Caco-2 (cell line): ENCODE results near the gene OAS1. TPM values are rescaled to one million over a fixed set of nuclear protein-coding genes. Genes with fewer than 3 reads are reported as not detected.

Source experiments
- BruUV-seq: library from RNA; stranded (reverse); fragments of 400-500 nt; replicated peaks from 2 replicates; lab custom pipeline; 2021; lab: Mats Ljungman, UMichigan
- CTCF ChIA-PET: fragments of 300-600 bp; sonication (Branson Sonifier 250); formaldehyde crosslinking; loops from one replicate; lab custom pipeline; 2022; ENCODE audit warnings: antibody characterized with exemption; lab: Charles Lee
- POLR2A ChIA-PET: fragments of 300-600 bp; sonication (Branson Sonifier 250); formaldehyde crosslinking; loops from one replicate; lab custom pipeline; 2022; ENCODE audit warnings: antibody characterized with exemption; lab: Charles Lee
- DNase-seq, 2 experiments: peaks; one replicate each; pipeline versions ENCODE4 v3.0.0 to v3.0.0-alpha.2; 2020 to 2022
- H3K27me3 ChIP-seq: replicated peaks from 2 replicates; pipeline ENCODE4 v1.6.0; 2011; ENCODE audit warnings: low read length; ENCODE audit not compliant: control insufficient read depth, insufficient read depth
- H3K36me3 ChIP-seq: 2 replicates; pipeline ENCODE4 v1.5.1; 2011; ENCODE audit warnings: low read length; ENCODE audit not compliant: control insufficient read depth, insufficient read depth
- H3K4me1 ChIP-seq: fragments of 250-450 bp; sonication (Bioruptor Pico); 2 replicates; pipeline ENCODE4 v1.5.1; 2020; ENCODE audit warnings: mild to moderate bottlenecking
- H3K4me3 ChIP-seq: 2 replicates; pipeline ENCODE4 v1.5.1; 2011; ENCODE audit warnings: low read depth, mild to moderate bottlenecking, control low read depth, low read length
- H3K9me3 ChIP-seq: fragments of 250-450 bp; sonication (Bioruptor Pico); 2 replicates; pipeline ENCODE4 v1.5.1; 2020; ENCODE audit warnings: mild to moderate bottlenecking, moderate library complexity
- H3K27ac Mint-ChIP-seq: one replicate; pipeline ENCODE4 v1.8.0; 2022; ENCODE audit warnings: mixed read lengths; ENCODE audit not compliant: unreplicated experiment
- H3K27me3 Mint-ChIP-seq: one replicate; pipeline ENCODE4 v1.8.0; 2022; ENCODE audit warnings: mixed read lengths; ENCODE audit not compliant: insufficient read depth, unreplicated experiment
- H3K36me3 Mint-ChIP-seq: one replicate; pipeline ENCODE4 v1.8.0; 2022; ENCODE audit warnings: mild to moderate bottlenecking, mixed read lengths; ENCODE audit not compliant: insufficient read depth, unreplicated experiment
- H3K4me1 Mint-ChIP-seq: one replicate; pipeline ENCODE4 v1.8.0; 2022; ENCODE audit warnings: low read depth, mixed read lengths; ENCODE audit not compliant: unreplicated experiment
- H3K4me3 Mint-ChIP-seq: one replicate; pipeline ENCODE4 v1.8.0; 2022; ENCODE audit warnings: mild to moderate bottlenecking, moderate library complexity, mixed read lengths; ENCODE audit not compliant: unreplicated experiment
- H3K9me3 Mint-ChIP-seq: one replicate; pipeline ENCODE4 v1.8.0; 2022; ENCODE audit warnings: mixed read lengths; ENCODE audit not compliant: unreplicated experiment
- CTCF ChIP-seq, 2 experiments: fragments of 200-600 bp in 1 of 2; IDR thresholded peaks; 1 replicate in 1 of 2; 2 replicates in 1 of 2; pipeline versions ENCODE4 v1.5.1 to v1.8.0; 2011 to 2022; ENCODE audit warnings: antibody characterized with exemption in 1 of 2, control low read depth in 1 of 2, inconsistent platforms in 1 of 2, low read depth in 1 of 2, low read length in 1 of 2, mild to moderate bottlenecking in 1 of 2, moderate library complexity in 1 of 2; ENCODE audit not compliant: insufficient read depth in 1 of 2, severe bottlenecking in 1 of 2, unreplicated experiment in 1 of 2
- intact Hi-C: fragments of 100-400 bp; cut with micrococcal nuclease; formaldehyde crosslinking; loops from one replicate; pipeline ENCODE4 v1.10.0; 2022; ENCODE audit not compliant: unreplicated experiment
- total RNA-seq: library from RNA; stranded (reverse); gene quantifications from 2 replicates; pipeline ENCODE4 v1.2.3, GENCODE V29; 2022

The OAS1 gene
- total RNA-seq, 1 experiment from 2014 or later = 14.2 TPM

- H3K9me3 Mint-ChIP-seq = no peaks in the 10 kb centered on the region
- POLR2A ChIA-PET = no interaction called here
- no peak overlapping the region for H3K4me3 Mint-ChIP-seq
- peak; percentile 63 to 72 for TF ChIP-seq CTCF (IDR thresholded peaks at IDR 0.05; ENCODE audit: insufficient read depth in 1 of 2, low read depth in 1 of 2, low read length in 1 of 2, severe bottlenecking in 1 of 2, unreplicated experiment in 1 of 2)
- peaks cover 14% of the 10 kb centered on the region for H3K27me3 Mint-ChIP-seq
- no peaks in the 10 kb centered on the region for H3K4me1 ChIP-seq
- intact Hi-C loops = loop anchor here (1.0 kb wide), 1 partner anchor 131 kb away; no protein-coding TSS in a partner anchor
- H3K36me3 Mint-ChIP-seq = no peaks in the 10 kb centered on the region
- H3K36me3 ChIP-seq = no peaks in the 10 kb centered on the region
- CTCF ChIA-PET = interaction anchor here (0.7 to 1.4 kb wide), 7 partner anchors 30 to 252 kb away, joined by 3 to 5 read pairs (median 4); partner anchors contain the start of gene OAS2
- peak; percentile 49 to 56 for DNase-seq
- H3K9me3 ChIP-seq = no peaks in the 10 kb centered on the region
- H3K4me3 ChIP-seq = no peak overlapping the region
- H3K4me1 Mint-ChIP-seq = no peaks in the 10 kb centered on the region
- no TSS peak for BruUV-seq
- no peak overlapping the region for H3K27ac Mint-ChIP-seq
- H3K27me3 ChIP-seq = no peaks in the 10 kb centered on the region
Observed at GRCh38 chr12:112900298-112901145, 6.2 kb upstream of the OAS1 start.

- Histone ChIP-seq H3K36me3 (no peaks in the 10 kb centered on the region), H3K9me3 (no peaks in the 10 kb centered on the region), H3K27me3 (no peaks in the 10 kb centered on the region), H3K4me1 (peaks cover 7% of the 10 kb centered on the region), H3K4me3 (no peak overlapping the region)
- no peaks in the 10 kb centered on the region for H3K36me3 Mint-ChIP-seq
- no TSS peak for BruUV-seq
- H3K27ac Mint-ChIP-seq = no peak overlapping the region
- ChIA-PET POLR2A (no interaction called here), CTCF (interaction anchor here (0.7 kb wide), 1 partner anchor 252 kb away, joined by 3 read pairs; no protein-coding TSS in a partner anchor)
- TF ChIP-seq CTCF (IDR thresholded peaks at IDR 0.05; ENCODE audit: insufficient read depth in 1 of 2, low read depth in 1 of 2, low read length in 1 of 2, severe bottlenecking in 1 of 2, unreplicated experiment in 1 of 2) = no peak
- peaks cover 14% of the 10 kb centered on the region for H3K27me3 Mint-ChIP-seq
- H3K4me3 Mint-ChIP-seq = no peak overlapping the region
- no peak for DNase-seq
- intact Hi-C loops = no loop called here
- H3K4me1 Mint-ChIP-seq = no peaks in the 10 kb centered on the region
- no peaks in the 10 kb centered on the region for H3K9me3 Mint-ChIP-seq
Observed at GRCh38 chr12:112901271-112901670, 5.5 kb upstream of the OAS1 start.

- intact Hi-C loops = no loop called here
- Mint-ChIP-seq H3K27ac (no peak overlapping the region), H3K4me1 (no peaks in the 10 kb centered on the region), H3K9me3 (no peaks in the 10 kb centered on the region), H3K36me3 (no peaks in the 10 kb centered on the region), H3K27me3 (no peaks in the 10 kb centered on the region), H3K4me3 (no peak overlapping the region)
- no TSS peak for BruUV-seq
- Histone ChIP-seq H3K36me3 (no peaks in the 10 kb centered on the region), H3K27me3 (no peaks in the 10 kb centered on the region), H3K4me1 (peaks cover 11% of the 10 kb centered on the region), H3K9me3 (no peaks in the 10 kb centered on the region), H3K4me3 (no peak overlapping the region)
- CTCF ChIA-PET = no interaction called here
- no peak for DNase-seq
- TF ChIP-seq CTCF (IDR thresholded peaks at IDR 0.05; ENCODE audit: insufficient read depth in 1 of 2, low read depth in 1 of 2, low read length in 1 of 2, severe bottlenecking in 1 of 2, unreplicated experiment in 1 of 2) = no peak
- POLR2A ChIA-PET = no interaction called here
Observed at GRCh38 chr12:112904571-112904970, 2.2 kb upstream of the OAS1 start.
